Measurements from ENCODE around the gene EPHB1.

DNA sequence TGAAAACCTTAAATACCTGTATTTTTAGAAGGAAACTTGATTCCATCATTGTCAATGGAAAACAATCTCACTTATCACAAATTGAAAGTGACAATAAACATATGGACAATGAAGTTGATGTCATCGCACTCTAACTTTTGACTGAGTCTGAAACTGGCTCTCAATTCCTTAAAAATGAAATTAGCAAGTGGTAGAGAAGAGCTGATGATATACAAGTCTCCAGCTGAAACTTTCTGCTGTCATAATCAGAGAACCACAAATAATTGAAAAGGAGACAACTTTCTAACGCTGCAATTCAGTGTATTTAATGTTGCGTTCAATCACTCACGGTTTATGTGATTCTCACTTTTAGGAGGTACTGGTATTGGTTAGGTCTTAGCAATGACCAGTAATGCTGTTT, 37.5 kb downstream of the EPHB1 start:
- no peak for TF ChIP-seq CTCF (conservative IDR thresholded peaks at IDR 0.05; ENCODE audit: low read depth, low read length)
- TF ChIP-seq EZH2 (IDR thresholded peaks at IDR 0.05; ENCODE audit: borderline replicate concordance, low read depth, low read length, poor library complexity, severe bottlenecking) = no peak

Data from A673 (cell line).